GM12878 (cell line): ENCODE measurements around the gene MCF2L2. TPM values are rescaled to one million over a fixed set of nuclear protein-coding genes. Genes with fewer than 3 reads are reported as not detected.

Experiments
- ATAC-seq: fragments of 200-7000 bp; cut with Tn5 transposase; 3 replicates; pipeline ENCODE4 v1.9.1; 2020; ENCODE audit warnings: mild to moderate bottlenecking, moderate library complexity
- BruUV-seq: library from RNA; stranded (reverse); fragments of 400-500 nt; replicated peaks from 2 replicates; lab custom pipeline; 2021; lab: Mats Ljungman, UMichigan
- CTCF ChIA-PET: fragments of 300-600 bp; sonication (Branson Sonifier 250); formaldehyde crosslinking; extraction: SDS; loops from one replicate; lab custom pipeline; 2021; ENCODE audit warnings: inconsistent platforms; lab: Yijun Ruan, JAX
- POLR2A ChIA-PET: fragments of 350-600 bp; formaldehyde crosslinking; extraction: SDS; loops from one replicate; lab custom pipeline; 2021; ENCODE audit warnings: inconsistent platforms; lab: Charles Lee
- RAD21 ChIA-PET: fragments of 300-600 bp; sonication (Branson Sonifier 250); formaldehyde crosslinking; loops from one replicate; lab custom pipeline; 2023; ENCODE audit warnings: antibody characterized with exemption; ENCODE audit not compliant: unreplicated experiment; lab: Charles Lee
- SMC1A ChIA-PET: fragments of 300-600 bp; sonication (Branson Sonifier 250); formaldehyde crosslinking; loops from one replicate; lab custom pipeline; 2023; ENCODE audit not compliant: unreplicated experiment, uncharacterized antibody; lab: Charles Lee
- DNase-seq: peaks from one replicate; pipeline ENCODE4 v3.0.0-alpha.2; 2011; ENCODE audit warnings: low read depth, low spot score
- FAIRE-seq: peaks from 3 replicates; lab custom pipeline; 2011; peaks lifted over from hg19 to GRCh38; lab: Jason Lieb, UNC
- H2AFZ ChIP-seq: 2 replicates; pipeline ENCODE4 v1.6.0; 2011; ENCODE audit warnings: low read depth, low read length, control low read depth; ENCODE audit not compliant: control insufficient read depth
- H3K27ac ChIP-seq: 2 replicates; pipeline ENCODE4 v1.5.1; 2011; ENCODE audit warnings: control low read depth; ENCODE audit not compliant: control insufficient read depth, insufficient read depth
- H3K27me3 ChIP-seq, 2 experiments: replicated peaks in 1 of 2; 2 replicates each; pipeline versions ENCODE4 v1.6.0 to v1.6.1; 2011; ENCODE audit warnings: low read length in 1 of 2; ENCODE audit not compliant: control insufficient read depth in 2 of 2, insufficient read depth in 2 of 2
- H3K36me3 ChIP-seq, 2 experiments: 2 replicates each; pipeline ENCODE4 v1.5.1; 2011; ENCODE audit warnings: low read length in 1 of 2; ENCODE audit not compliant: control insufficient read depth in 2 of 2, insufficient read depth in 2 of 2
- H3K4me1 ChIP-seq: 2 replicates; pipeline ENCODE4 v1.6.1; 2011; ENCODE audit warnings: mild to moderate bottlenecking, low read length, moderate library complexity, mixed read lengths; ENCODE audit not compliant: control insufficient read depth, insufficient read depth
- H3K4me2 ChIP-seq: 2 replicates; pipeline ENCODE4 v1.6.0; 2011; ENCODE audit warnings: control low read depth; ENCODE audit not compliant: control insufficient read depth, insufficient read depth
- H3K4me3 ChIP-seq: fragments of 200-600 bp; sonication (generic); 2 replicates; pipeline ENCODE4 v1.5.1; 2016
- H3K79me2 ChIP-seq: 2 replicates; pipeline ENCODE4 v1.6.0; 2011; ENCODE audit warnings: low read length; ENCODE audit not compliant: control insufficient read depth, insufficient read depth
- H3K9ac ChIP-seq: 2 replicates; pipeline ENCODE4 v1.8.0; 2011; ENCODE audit warnings: low read length, control low read depth, mixed read lengths; ENCODE audit not compliant: control insufficient read depth, insufficient read depth
- H3K9me3 ChIP-seq: replicated peaks from 3 replicates; pipeline ENCODE4 v1.5.1; 2011; ENCODE audit warnings: mild to moderate bottlenecking, low read length; ENCODE audit not compliant: control insufficient read depth, insufficient read depth
- H4K20me1 ChIP-seq: 2 replicates; pipeline ENCODE4 v1.6.0; 2011; ENCODE audit not compliant: control insufficient read depth, insufficient read depth
- CBX3 ChIP-seq: fragments of 200-600 bp; sonication (generic); IDR thresholded peaks from 2 replicates; pipeline ENCODE4 v1.6.1; 2016; ENCODE audit warnings: low read depth, borderline replicate concordance
- GATAD2B ChIP-seq: fragments of 450-650 bp; conservative IDR thresholded peaks from 2 replicates; pipeline ENCODE4 v1.6.1; 2017; ENCODE audit warnings: low read depth, mild to moderate bottlenecking, moderate library complexity
- HSF1 ChIP-seq: fragments of 150-350 bp; IDR thresholded peaks from 2 replicates; pipeline ENCODE4 v1.6.1; 2014; ENCODE audit warnings: mild to moderate bottlenecking, low read depth, low read length
- KLF5 ChIP-seq: fragments of 450-650 bp; IDR thresholded peaks from 2 replicates; pipeline ENCODE4 v1.6.1; 2014; ENCODE audit warnings: mild to moderate bottlenecking; ENCODE audit not compliant: partially characterized antibody
- MAX ChIP-seq: IDR thresholded peaks from 2 replicates; pipeline ENCODE4 v1.6.1; 2012; ENCODE audit warnings: low read depth, low read length, improper control_type of control experiment
- SIN3A ChIP-seq: IDR thresholded peaks from 2 replicates; pipeline ENCODE4 v1.6.1; 2012; ENCODE audit warnings: low read depth, low read length, improper control_type of control experiment
- SRF ChIP-seq, 2 experiments: IDR thresholded peaks; 2 replicates each; pipeline ENCODE4 v1.6.1; 2011; ENCODE audit warnings: low read depth in 2 of 2, low read length in 2 of 2, mild to moderate bottlenecking in 1 of 2, moderate library complexity in 1 of 2
- ZNF207 ChIP-seq: fragments of 450-650 bp; IDR thresholded peaks from 2 replicates; pipeline ENCODE4 v1.6.1; 2014; ENCODE audit warnings: antibody characterized with exemption, mild to moderate bottlenecking, borderline replicate concordance
- WGBS: methylation state at CpG from one replicate; pipeline ENCODE4 v1.1.6; 2016; ENCODE audit warnings: low lambda C conversion rate; ENCODE audit not compliant: insufficient replicate concordance, insufficient coverage; ENCODE audit errors: missing lambda C conversion rate; 5-methylcytosine and 5-hydroxymethylcytosine counted together
- in situ Hi-C: fragments of 300-500 bp; cut with MboI; formaldehyde crosslinking; loops from 9 replicates; pipeline ENCODE4 v1.14.3; 2018; ENCODE audit warnings: mixed read lengths
- intact Hi-C: fragments of 100-400 bp; cut with micrococcal nuclease; formaldehyde crosslinking; loops from one replicate; pipeline ENCODE4 v1.14.2; 2022; ENCODE audit not compliant: unreplicated experiment
- polyA plus RNA-seq, 11 experiments: library from polyadenylated mRNA; depleted of rRNA in 4 of 11; unstranded in 6 of 11; stranded (reverse) in 5 of 11; fragments of >200 nt; fragmentation: Nextera tagmentation in 4 of 11; fragmentation: Illumina TruSeq in 1 of 11; extraction: Ambion mirVana in 4 of 11; extraction: Trizol in 1 of 11; gene quantifications; 1 replicate in 1 of 11; 2 replicates in 10 of 11; pipeline versions ENCODE4 v1.2.1 to v1.2.3, GENCODE V29; 2011 to 2016; ENCODE audit warnings: inconsistent platforms in 2 of 11, missing spikeins in 2 of 11, low read depth in 1 of 11
- total RNA-seq, 4 experiments: library from RNA; depleted of rRNA in 3 of 4; stranded (reverse); fragments of >200 nt in 3 of 4; fragmentation: Illumina TruSeq in 1 of 4; extraction: Trizol in 1 of 4; gene quantifications; 2 replicates each; pipeline versions ENCODE4 v1.2.1 to v1.2.3, GENCODE V29; 2013 to 2021
- TF ChIP-seq, protein P1 (sequence below): IDR thresholded peaks from 2 replicates; pipeline ENCODE4 v1.6.1; 2011; ENCODE audit warnings: low read depth, mild to moderate bottlenecking, low read length, moderate library complexity, borderline replicate concordance; ENCODE audit errors: extremely low read depth
- TF ChIP-seq, protein P2 (sequence below): IDR thresholded peaks from 2 replicates; pipeline ENCODE4 v1.6.1; 2012; ENCODE audit warnings: improper control_type of control experiment, low read depth, low read length; ENCODE audit not compliant: insufficient replicate concordance

MCF2L2 gene
- total and polyA plus RNA-seq, 10 of the 15 experiments (the other 5 are each of a cell fraction or from before 2014, with no cell fraction given), result 0.37 to 2.8 (median 1.4) TPM

GRCh38 chr3:183198939-183199338 is 229.5 kb downstream of the MCF2L2 start:
- H3K27ac ChIP-seq, result no peak overlapping the region
- no peaks in the 10 kb centered on the region for H3K4me1 ChIP-seq
- TF ChIP-seq, protein P1, sequence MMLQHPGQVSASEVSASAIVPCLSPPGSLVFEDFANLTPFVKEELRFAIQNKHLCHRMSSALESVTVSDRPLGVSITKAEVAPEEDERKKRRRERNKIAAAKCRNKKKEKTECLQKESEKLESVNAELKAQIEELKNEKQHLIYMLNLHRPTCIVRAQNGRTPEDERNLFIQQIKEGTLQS, result no peak
- TF ChIP-seq KLF5 (no peak), CBX3 (no peak), ZNF207 (no peak)
- TF ChIP-seq, all 136 proteins: peak for 0
- intact Hi-C loops, result no loop called here
- Histone ChIP-seq H2AFZ (no peak overlapping the region), H3K27me3 (no peaks in the 10 kb centered on the region), H3K9me3 (no peaks in the 10 kb centered on the region; the same call in 2 of the 3 replicates), H3K79me2 (no peaks in the 10 kb centered on the region), H3K4me2 (no peak overlapping the region), H3K36me3 (no peaks in the 10 kb centered on the region), H3K9ac (no peak overlapping the region), H4K20me1 (no peaks in the 10 kb centered on the region), H3K4me3 (no peak overlapping the region)
- ChIA-PET CTCF (interaction anchor here (1.0 kb wide), 1 partner anchor 183 kb away, joined by 3 read pairs; no protein-coding TSS in a partner anchor), POLR2A (no interaction called here), SMC1A (interaction anchor here (1.0 to 1.1 kb wide), 2 partner anchors 12 to 14 kb away, joined by 3 read pairs; no protein-coding TSS in a partner anchor), RAD21 (interaction anchor here (0.6 kb wide), 1 partner anchor 106 kb away, joined by 5 read pairs; no protein-coding TSS in a partner anchor)
- DNase-seq (no peak), ATAC-seq (no peak), FAIRE-seq (no peak)
- WGBS, result 0% methylated on average over 1 of the region's 1 CpG
- BruUV-seq, result no TSS peak
- in situ Hi-C loops, result no loop called here

GRCh38 chr3:183197734-183198133 is 230.7 kb downstream of the MCF2L2 start:
- Histone ChIP-seq H3K4me3 (no peak overlapping the region), H3K79me2 (no peaks in the 10 kb centered on the region), H3K9ac (no peak overlapping the region), H4K20me1 (no peaks in the 10 kb centered on the region), H3K27me3 (no peaks in the 10 kb centered on the region), H3K36me3 (no peaks in the 10 kb centered on the region), H3K4me2 (no peak overlapping the region), H3K9me3 (no peaks in the 10 kb centered on the region; the same call in 2 of the 3 replicates), H2AFZ (no peak overlapping the region), H3K4me1 (no peaks in the 10 kb centered on the region), H3K27ac (no peak overlapping the region)
- in situ Hi-C loops, result no loop called here
- no peak for ATAC-seq
- intact Hi-C loops, result no loop called here
- FAIRE-seq, result no peak
- BruUV-seq, result no TSS peak
- POLR2A ChIA-PET, result no interaction called here
- SMC1A ChIA-PET, result no interaction called here
- RAD21 ChIA-PET, result no interaction called here
- CTCF ChIA-PET, result no interaction called here
- DNase-seq, result no peak
- TF ChIP-seq MAX (no peak), HSF1 (no peak), GATAD2B (no peak), SIN3A (no peak), SRF (IDR thresholded peaks at IDR 0.05; ENCODE audit: low read depth in 2 of 2, low read length in 2 of 2) (no peak)
- TF ChIP-seq, protein P2, sequence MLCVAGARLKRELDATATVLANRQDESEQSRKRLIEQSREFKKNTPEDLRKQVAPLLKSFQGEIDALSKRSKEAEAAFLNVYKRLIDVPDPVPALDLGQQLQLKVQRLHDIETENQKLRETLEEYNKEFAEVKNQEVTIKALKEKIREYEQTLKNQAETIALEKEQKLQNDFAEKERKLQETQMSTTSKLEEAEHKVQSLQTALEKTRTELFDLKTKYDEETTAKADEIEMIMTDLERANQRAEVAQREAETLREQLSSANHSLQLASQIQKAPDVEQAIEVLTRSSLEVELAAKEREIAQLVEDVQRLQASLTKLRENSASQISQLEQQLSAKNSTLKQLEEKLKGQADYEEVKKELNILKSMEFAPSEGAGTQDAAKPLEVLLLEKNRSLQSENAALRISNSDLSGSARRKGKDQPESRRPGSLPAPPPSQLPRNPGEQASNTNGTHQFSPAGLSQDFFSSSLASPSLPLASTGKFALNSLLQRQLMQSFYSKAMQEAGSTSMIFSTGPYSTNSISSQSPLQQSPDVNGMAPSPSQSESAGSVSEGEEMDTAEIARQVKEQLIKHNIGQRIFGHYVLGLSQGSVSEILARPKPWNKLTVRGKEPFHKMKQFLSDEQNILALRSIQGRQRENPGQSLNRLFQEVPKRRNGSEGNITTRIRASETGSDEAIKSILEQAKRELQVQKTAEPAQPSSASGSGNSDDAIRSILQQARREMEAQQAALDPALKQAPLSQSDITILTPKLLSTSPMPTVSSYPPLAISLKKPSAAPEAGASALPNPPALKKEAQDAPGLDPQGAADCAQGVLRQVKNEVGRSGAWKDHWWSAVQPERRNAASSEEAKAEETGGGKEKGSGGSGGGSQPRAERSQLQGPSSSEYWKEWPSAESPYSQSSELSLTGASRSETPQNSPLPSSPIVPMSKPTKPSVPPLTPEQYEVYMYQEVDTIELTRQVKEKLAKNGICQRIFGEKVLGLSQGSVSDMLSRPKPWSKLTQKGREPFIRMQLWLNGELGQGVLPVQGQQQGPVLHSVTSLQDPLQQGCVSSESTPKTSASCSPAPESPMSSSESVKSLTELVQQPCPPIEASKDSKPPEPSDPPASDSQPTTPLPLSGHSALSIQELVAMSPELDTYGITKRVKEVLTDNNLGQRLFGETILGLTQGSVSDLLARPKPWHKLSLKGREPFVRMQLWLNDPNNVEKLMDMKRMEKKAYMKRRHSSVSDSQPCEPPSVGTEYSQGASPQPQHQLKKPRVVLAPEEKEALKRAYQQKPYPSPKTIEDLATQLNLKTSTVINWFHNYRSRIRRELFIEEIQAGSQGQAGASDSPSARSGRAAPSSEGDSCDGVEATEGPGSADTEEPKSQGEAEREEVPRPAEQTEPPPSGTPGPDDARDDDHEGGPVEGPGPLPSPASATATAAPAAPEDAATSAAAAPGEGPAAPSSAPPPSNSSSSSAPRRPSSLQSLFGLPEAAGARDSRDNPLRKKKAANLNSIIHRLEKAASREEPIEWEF, result no peak
